GM18873 (cell line): ENCODE results near the gene COX14.
"Not testable (repeated sequence)": the region's sequence is repeated elsewhere in the genome, so short reads cannot be mapped to it uniquely, and the experiment has no call there.

ENCODE experiments used
- ATAC-seq: cut with Tn5 transposase; IDR thresholded peaks from one replicate; pipeline ENCODE4 v1.9.1; 2021; ENCODE audit warnings: mild to moderate bottlenecking, moderate library complexity, moderate number of reproducible peaks; ENCODE audit not compliant: unreplicated experiment, low FRiP score

The COX14 gene

GRCh38 chr12:50111693-50112455 is at the start of gene COX14:
Gene COX14 (plus strand): TSS chr12:50112236. CDS start chr12:50120044, 7,808 bp downstream.
- peak; percentile 90 for ATAC-seq

- no peak for ATAC-seq
These were observed 49.1 kb upstream of the COX14 start for GRCh38 chr12:50062728-50063460.

GRCh38 chr12:50065726-50066310 is 46.2 kb upstream of the COX14 start:
- ATAC-seq: no peak

- no peak for ATAC-seq
These were observed 45.6 kb upstream of the COX14 start for GRCh38 chr12:50066402-50066801.

- no peak for ATAC-seq
These were observed 43.0 kb upstream of the COX14 start for GRCh38 chr12:50069069-50069468.

- no peak for ATAC-seq
These were observed 42.5 kb upstream of the COX14 start for GRCh38 chr12:50069539-50069938.

- no peak for ATAC-seq
These were observed 41.5 kb upstream of the COX14 start for GRCh38 chr12:50070314-50071060.

GRCh38 chr12:50072198-50072907 is 39.7 kb upstream of the COX14 start:
- no peak for ATAC-seq

- no peak for ATAC-seq
These were observed 38.8 kb upstream of the COX14 start for GRCh38 chr12:50073206-50073605.

GRCh38 chr12:50073712-50074111 is 38.3 kb upstream of the COX14 start:
- ATAC-seq: no peak

GRCh38 chr12:50074936-50075807 is 36.9 kb upstream of the COX14 start:
- peak; percentile 54 for ATAC-seq

GRCh38 chr12:50075808-50076170 is 36.2 kb upstream of the COX14 start:
- ATAC-seq: no peak

- no peak for ATAC-seq
These were observed 34.9 kb upstream of the COX14 start for GRCh38 chr12:50077099-50077498.

- ATAC-seq: no peak
These were observed 33.8 kb upstream of the COX14 start for GRCh38 chr12:50078281-50078680.

- no peak for ATAC-seq
These were observed 32.3 kb upstream of the COX14 start for GRCh38 chr12:50079771-50080170.

GRCh38 chr12:50081096-50081808 is 30.8 kb upstream of the COX14 start:
- ATAC-seq: no peak

GRCh38 chr12:50082644-50083043 is 29.4 kb upstream of the COX14 start:
- no peak for ATAC-seq

GRCh38 chr12:50083301-50083700 is 28.7 kb upstream of the COX14 start:
- ATAC-seq: no peak

GRCh38 chr12:50084409-50084774 is 27.6 kb upstream of the COX14 start:
- not testable (repeated sequence) for ATAC-seq
